Astrocyte (in vitro differentiated cells and primary cell): Measurements from ENCODE around the gene C2. TPM values are rescaled to one million over a fixed set of nuclear protein-coding genes. Genes with fewer than 3 reads are reported as not detected.
"Not testable (repeated sequence)": the region's sequence is repeated elsewhere in the genome, so short reads cannot be mapped to it uniquely, and the experiment has no call there.

Source experiments
- DNase-seq: peaks from one replicate; pipeline ENCODE4 v3.0.0-alpha.2; 2010; ENCODE audit warnings: low read depth
- FAIRE-seq: peaks from 2 replicates; lab custom pipeline; 2011; peaks lifted over from hg19 to GRCh38; lab: Jason Lieb, UNC
- H2AFZ ChIP-seq: 2 replicates; pipeline ENCODE4 v1.6.0; 2012; ENCODE audit warnings: low read depth, low read length, inconsistent platforms
- H3K27ac ChIP-seq: 2 replicates; pipeline ENCODE4 v1.5.1; 2011; ENCODE audit warnings: low read depth, low read length, inconsistent platforms
- H3K27me3 ChIP-seq: 2 replicates; pipeline ENCODE4 v1.6.0; 2011; ENCODE audit warnings: low read length, inconsistent platforms; ENCODE audit not compliant: insufficient read depth
- H3K36me3 ChIP-seq: 2 replicates; pipeline ENCODE4 v1.5.1; 2011; ENCODE audit warnings: low read length, inconsistent platforms; ENCODE audit not compliant: insufficient read depth
- H3K4me1 ChIP-seq: 2 replicates; pipeline ENCODE4 v1.5.1; 2011; ENCODE audit warnings: low read length, inconsistent platforms; ENCODE audit not compliant: insufficient read depth
- H3K4me2 ChIP-seq: 2 replicates; pipeline ENCODE4 v1.6.0; 2012; ENCODE audit warnings: low read length, inconsistent platforms
- H3K4me3 ChIP-seq: 2 replicates; pipeline ENCODE4 v1.5.1; 2011; ENCODE audit warnings: low read depth, mild to moderate bottlenecking, low read length, inconsistent platforms; ENCODE audit not compliant: insufficient read depth
- H3K79me2 ChIP-seq: 2 replicates; pipeline ENCODE4 v1.6.0; 2012; ENCODE audit warnings: mild to moderate bottlenecking, low read length, inconsistent platforms; ENCODE audit not compliant: insufficient read depth
- H3K9ac ChIP-seq: 2 replicates; pipeline ENCODE4 v1.6.0; 2012; ENCODE audit warnings: mild to moderate bottlenecking, low read length, inconsistent platforms
- H3K9me3 ChIP-seq: 2 replicates; pipeline ENCODE4 v1.5.1; 2012; ENCODE audit warnings: low read depth, mild to moderate bottlenecking, low read length, inconsistent platforms; ENCODE audit not compliant: insufficient read depth
- H4K20me1 ChIP-seq: 2 replicates; pipeline ENCODE4 v1.6.0; 2012; ENCODE audit warnings: low read length, inconsistent platforms; ENCODE audit not compliant: insufficient read depth
- H3K27ac Mint-ChIP-seq: one replicate; pipeline ENCODE4 v1.8.0; 2021; ENCODE audit warnings: mild to moderate bottlenecking, mixed read lengths; ENCODE audit not compliant: unreplicated experiment
- H3K27me3 Mint-ChIP-seq: one replicate; pipeline ENCODE4 v1.8.0; 2021; ENCODE audit warnings: low read depth, mixed read lengths; ENCODE audit not compliant: unreplicated experiment
- H3K36me3 Mint-ChIP-seq: one replicate; pipeline ENCODE4 v1.8.0; 2021; ENCODE audit warnings: low read depth, mixed read lengths; ENCODE audit not compliant: unreplicated experiment
- H3K4me1 Mint-ChIP-seq: one replicate; pipeline ENCODE4 v1.8.0; 2021; ENCODE audit warnings: low read depth, mixed read lengths; ENCODE audit not compliant: unreplicated experiment
- H3K4me3 Mint-ChIP-seq: one replicate; pipeline ENCODE4 v1.8.0; 2021; ENCODE audit warnings: mild to moderate bottlenecking, moderate library complexity, mixed read lengths; ENCODE audit not compliant: unreplicated experiment
- H3K9me3 Mint-ChIP-seq: one replicate; pipeline ENCODE4 v1.8.0; 2021; ENCODE audit warnings: mild to moderate bottlenecking, mixed read lengths; ENCODE audit not compliant: unreplicated experiment
- microRNA-seq: library from miRNA; unstranded; fragments of <30 nt; microRNA quantifications from one replicate; pipeline ENCODE4 v1.2.0, GENCODE V29; 2020
- total RNA-seq: library from RNA; stranded (reverse); gene quantifications from 2 replicates; pipeline ENCODE4 v1.2.1, GENCODE V29; 2021

The C2 gene
- total RNA-seq, 1 donor from 2014 or later: 0.20 TPM

DNA sequence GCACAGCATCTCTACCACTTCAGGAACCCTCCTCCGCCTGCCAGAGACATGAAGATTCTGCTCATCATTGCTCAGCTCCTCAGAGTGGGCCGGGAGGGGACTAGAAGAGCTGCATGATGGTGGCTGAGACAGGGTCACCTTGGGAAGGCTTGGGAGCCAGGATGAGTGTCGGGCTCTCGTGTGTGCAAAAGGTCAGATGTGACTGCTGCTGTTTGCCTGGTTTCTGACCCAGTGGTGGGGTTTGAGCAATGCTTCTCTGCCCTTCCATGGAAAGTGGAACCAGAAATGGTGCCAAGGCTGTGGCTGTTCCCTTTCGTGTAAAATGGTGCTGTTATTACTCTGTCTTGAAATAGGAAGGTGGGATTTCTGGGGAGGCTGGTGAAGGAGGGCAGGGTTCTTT, 53.5 kb downstream of the C2 start:
- not testable (repeated sequence) for H3K9ac ChIP-seq, H3K4me1 Mint-ChIP-seq, FAIRE-seq, H3K36me3 Mint-ChIP-seq, H3K4me3 Mint-ChIP-seq, H4K20me1 ChIP-seq, H3K9me3 Mint-ChIP-seq, H2AFZ ChIP-seq, H3K36me3 ChIP-seq, H3K4me1 ChIP-seq, H3K4me3 ChIP-seq, H3K27ac ChIP-seq, H3K9me3 ChIP-seq, H3K27ac Mint-ChIP-seq, DNase-seq, H3K79me2 ChIP-seq, H3K27me3 Mint-ChIP-seq, H3K4me2 ChIP-seq, H3K27me3 ChIP-seq

DNA sequence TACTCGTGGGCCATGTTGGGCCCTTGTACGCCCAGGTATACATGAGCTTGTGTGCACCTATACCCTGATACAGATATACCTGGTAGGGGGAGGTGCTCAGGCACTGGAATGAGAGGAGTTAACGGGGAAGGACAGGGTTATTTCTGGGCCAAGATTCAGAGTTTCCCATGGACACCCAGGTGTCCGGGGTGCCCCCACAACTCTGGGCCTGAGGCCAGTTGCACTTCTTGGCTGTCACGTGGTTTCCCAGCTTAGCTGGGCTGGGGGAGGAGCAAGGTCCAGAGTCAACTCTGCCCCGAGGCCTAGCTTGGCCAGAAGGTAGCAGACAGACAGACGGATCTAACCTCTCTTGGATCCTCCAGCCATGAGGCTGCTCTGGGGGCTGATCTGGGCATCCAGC, 54.2 kb downstream of the C2 start, which contains the start of gene C4A:
Gene C4A, plus strand, starts transcription at position 314 of the 400 bp plus-strand sequence. Its CDS starts 51 bp downstream, at position 365.
- not testable (repeated sequence) for H3K27me3 ChIP-seq, H3K36me3 ChIP-seq, H3K27ac ChIP-seq, H2AFZ ChIP-seq, H4K20me1 ChIP-seq, H3K9me3 ChIP-seq, H3K27me3 Mint-ChIP-seq, H3K4me1 ChIP-seq, H3K9ac ChIP-seq, DNase-seq, H3K4me3 ChIP-seq, H3K4me2 ChIP-seq, H3K4me1 Mint-ChIP-seq, H3K27ac Mint-ChIP-seq, H3K36me3 Mint-ChIP-seq, H3K9me3 Mint-ChIP-seq, FAIRE-seq, H3K4me3 Mint-ChIP-seq, H3K79me2 ChIP-seq

DNA sequence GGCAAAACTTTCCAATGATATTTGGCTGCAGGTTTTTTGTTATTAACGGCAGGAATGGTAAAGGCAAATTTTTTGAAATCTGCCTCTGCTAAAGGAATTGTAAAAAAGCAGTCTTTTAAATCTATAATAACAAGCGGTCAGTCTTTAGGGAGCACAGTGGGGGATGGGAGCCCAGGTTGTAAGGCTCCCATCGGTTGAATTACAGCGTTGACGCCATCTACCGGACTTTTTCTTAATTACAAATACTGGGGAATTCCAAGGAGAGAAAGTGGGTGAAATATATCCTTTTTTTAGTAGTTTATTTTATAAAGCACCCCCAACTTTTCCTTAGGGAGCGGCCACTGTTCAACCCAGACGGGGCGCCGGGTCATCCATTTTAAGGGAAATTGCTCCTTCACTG, 61.8 kb downstream of the C2 start:
- H4K20me1 ChIP-seq: not testable (repeated sequence)

DNA sequence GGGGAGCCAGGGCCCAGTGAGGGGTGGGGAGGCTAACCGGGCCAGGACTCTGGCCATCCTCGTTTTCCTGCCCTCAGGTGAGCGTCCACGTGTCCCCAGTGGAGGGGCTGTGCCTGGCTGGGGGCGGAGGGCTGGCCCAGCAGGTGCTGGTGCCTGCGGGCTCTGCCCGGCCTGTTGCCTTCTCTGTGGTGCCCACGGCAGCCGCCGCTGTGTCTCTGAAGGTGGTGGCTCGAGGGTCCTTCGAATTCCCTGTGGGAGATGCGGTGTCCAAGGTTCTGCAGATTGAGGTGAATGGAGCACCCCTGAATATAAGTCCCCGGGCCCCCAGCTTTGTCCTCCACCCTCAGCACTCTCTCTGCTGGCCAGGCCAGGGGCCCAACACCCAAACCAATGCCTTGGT, 66.9 kb downstream of the C2 start:
- H2AFZ ChIP-seq, H3K4me1 ChIP-seq, H3K4me3 ChIP-seq, H3K27me3 Mint-ChIP-seq, H3K79me2 ChIP-seq, H3K9ac ChIP-seq, H3K27ac ChIP-seq, H4K20me1 ChIP-seq, H3K27ac Mint-ChIP-seq, H3K4me3 Mint-ChIP-seq, DNase-seq, H3K36me3 Mint-ChIP-seq, H3K9me3 Mint-ChIP-seq, H3K4me2 ChIP-seq, FAIRE-seq, H3K36me3 ChIP-seq, H3K27me3 ChIP-seq, H3K4me1 Mint-ChIP-seq, H3K9me3 ChIP-seq: not testable (repeated sequence)

More for the DNA sequence above, 61.8 kb downstream of the C2 start:
- not testable (repeated sequence) for H3K4me2 ChIP-seq, H3K9ac ChIP-seq, H3K4me1 Mint-ChIP-seq, H3K27me3 ChIP-seq, H3K27ac Mint-ChIP-seq, H3K4me3 ChIP-seq, FAIRE-seq, H3K9me3 Mint-ChIP-seq, H3K27me3 Mint-ChIP-seq, H3K4me3 Mint-ChIP-seq, H3K79me2 ChIP-seq, DNase-seq, H3K36me3 ChIP-seq, H2AFZ ChIP-seq, H3K9me3 ChIP-seq, H3K4me1 ChIP-seq, H3K36me3 Mint-ChIP-seq, H3K27ac ChIP-seq

Small RNA genes lying within 50 kb of the gene (microRNA-seq; reads per million reads assigned to microRNA genes)
- 1.9 reads per million for gene MIR1236

Other genes with a start within 250 kb of the C2 start
- 2.9 and 3.9 TPM in 2 replicates for gene LY6G5C, start 246.7 kb upstream of the C2 start, total RNA-seq
- gene ABHD16A, start 224.4 kb upstream of the C2 start, total RNA-seq: 34.3 and 38.3 TPM in 2 replicates
- gene LY6G6F, start 220.9 kb upstream of the C2 start, total RNA-seq: not detected in 2 replicates
- not detected in 2 replicates for gene LY6G6D, start 212.4 kb upstream of the C2 start, total RNA-seq
- 0.41 and 0.66 TPM in 2 replicates for gene LY6G6C, start 206.0 kb upstream of the C2 start, total RNA-seq
- gene MPIG6B, start 204.3 kb upstream of the C2 start, total RNA-seq: not detected in 2 replicates
- 62.5 and 72.4 TPM in 2 replicates for gene DDAH2, start 198.4 kb upstream of the C2 start, total RNA-seq
- gene CLIC1, start 191.2 kb upstream of the C2 start, total RNA-seq: 484 and 518 TPM in 2 replicates
- 5.7 and 6.8 TPM in 2 replicates for gene MSH5, start 187.7 kb upstream of the C2 start, total RNA-seq
- 0.72 and 1.2 TPM in 2 replicates for gene SAPCD1, start 165.1 kb upstream of the C2 start, total RNA-seq
- gene VWA7, start 150.4 kb upstream of the C2 start, total RNA-seq: 0.54 and 0.94 TPM in 2 replicates
- 94.8 and 96.3 TPM in 2 replicates for gene VARS1, start 132.0 kb upstream of the C2 start, total RNA-seq
- gene LSM2, start 120.8 kb upstream of the C2 start, total RNA-seq: 43.8 and 44.0 TPM in 2 replicates
- gene HSPA1L, start 112.4 kb upstream of the C2 start, total RNA-seq: 0.98 and 1.1 TPM in 2 replicates
- gene HSPA1A, start 112.2 kb upstream of the C2 start, total RNA-seq: 52.6 and 52.7 TPM in 2 replicates
- gene HSPA1B, start 100.0 kb upstream of the C2 start, total RNA-seq: 64.9 and 77.2 TPM in 2 replicates
- gene NEU1, start 64.9 kb upstream of the C2 start, total RNA-seq: 45.0 and 47.3 TPM in 2 replicates
- gene SLC44A4, start 48.7 kb upstream of the C2 start, total RNA-seq: 0.23 and 0.29 TPM in 2 replicates
- 32.6 and 35.8 TPM in 2 replicates for gene EHMT2, start 30.0 kb upstream of the C2 start, total RNA-seq
- 3.7 and 4.6 TPM in 2 replicates for gene ZBTB12, start 25.6 kb upstream of the C2 start, total RNA-seq
- gene CFB, start 18.4 kb downstream of the C2 start, total RNA-seq: 1.0 and 1.4 TPM in 2 replicates
- gene NELFE, start 31.3 kb downstream of the C2 start, total RNA-seq: 47.7 and 48.1 TPM in 2 replicates
- gene SKIC2, start 31.5 kb downstream of the C2 start, total RNA-seq: 75.3 and 79.1 TPM in 2 replicates
- gene DXO, start 44.4 kb downstream of the C2 start, total RNA-seq: 12.6 and 15.6 TPM in 2 replicates
- gene C4A, start 54.3 kb downstream of the C2 start, total RNA-seq: 3.8 and 4.6 TPM in 2 replicates
- 3.2 and 3.7 TPM in 2 replicates for gene C4B, start 87.1 kb downstream of the C2 start, total RNA-seq
- gene CYP21A2, start 110.7 kb downstream of the C2 start, total RNA-seq: 0.11 and 0.46 TPM in 2 replicates
- gene TNXB, start 181.6 kb downstream of the C2 start, total RNA-seq: 1.8 and 2.3 TPM in 2 replicates
- gene ATF6B, start 200.5 kb downstream of the C2 start, total RNA-seq: 68.7 and 70.1 TPM in 2 replicates
- gene FKBPL, start 202.6 kb downstream of the C2 start, total RNA-seq: 5.2 TPM in 2 replicates
- gene PRRT1, start 224.2 kb downstream of the C2 start, total RNA-seq: 0.45 and 0.67 TPM in 2 replicates
- 25.6 and 33.0 TPM in 2 replicates for gene PPT2, start 226.4 kb downstream of the C2 start, total RNA-seq
- gene EGFL8, start 236.9 kb downstream of the C2 start, total RNA-seq: 10.4 and 13.3 TPM in 2 replicates
- 94.8 and 98.1 TPM in 2 replicates for gene AGPAT1, start 248.4 kb downstream of the C2 start, total RNA-seq